Brain pericyte (primary cell): ENCODE results near the gene NUP210L.

Experiments
- DNase-seq: peaks from one replicate; pipeline ENCODE4 v3.0.0-alpha.2; 2012; ENCODE audit warnings: low read depth, low spot score

NUP210L gene

DNA sequence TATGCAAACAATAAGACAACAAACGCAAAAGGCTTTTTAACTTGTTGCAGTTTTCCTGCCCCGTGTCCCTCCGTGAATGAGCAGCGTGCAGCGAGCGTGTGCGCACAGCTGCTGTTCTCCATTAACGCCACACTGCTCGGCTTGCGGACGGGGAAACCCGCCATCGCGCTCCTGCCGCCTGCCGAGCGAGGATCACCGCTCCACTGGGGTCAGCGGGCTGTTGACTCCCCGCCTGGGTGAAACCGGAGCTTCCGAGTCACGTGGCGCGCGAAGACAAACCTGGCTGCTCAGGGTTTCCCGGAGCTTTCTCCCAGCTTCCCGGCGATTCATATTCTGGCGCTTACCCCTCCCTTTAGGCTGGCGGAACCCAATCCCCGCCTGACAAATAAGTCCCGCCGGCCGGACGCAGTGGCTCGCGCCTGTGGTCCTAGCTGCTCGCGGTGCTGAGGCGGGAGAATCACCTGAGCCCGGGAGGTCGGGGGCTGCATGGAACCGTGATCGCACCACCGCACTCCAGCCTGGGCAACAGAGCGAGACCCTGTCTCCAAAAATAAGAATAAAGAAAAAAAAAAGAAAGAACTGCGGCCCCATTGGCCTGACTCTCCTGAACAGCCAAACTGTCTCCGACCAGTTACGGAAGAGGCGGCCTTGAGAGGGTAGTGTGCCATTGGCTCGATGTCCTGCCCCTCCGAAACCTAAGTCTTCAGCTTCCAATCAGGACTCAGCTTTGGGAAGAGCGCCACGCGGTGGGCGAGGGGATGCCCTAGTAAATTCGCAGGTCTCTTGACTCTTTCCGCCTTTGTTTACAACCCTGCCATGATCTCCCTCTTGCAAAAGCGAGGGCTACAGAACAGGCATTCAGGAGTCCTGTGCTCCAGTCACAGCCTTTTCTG, 187.5 kb downstream of the NUP210L start, which contains the start of gene CREB3L4:
Gene CREB3L4 (plus strand): TSS at position 796 of the 893 bp plus-strand sequence. CDS start 624 bp downstream, outside the sequence.
- peak; percentile 88 for DNase-seq

DNA sequence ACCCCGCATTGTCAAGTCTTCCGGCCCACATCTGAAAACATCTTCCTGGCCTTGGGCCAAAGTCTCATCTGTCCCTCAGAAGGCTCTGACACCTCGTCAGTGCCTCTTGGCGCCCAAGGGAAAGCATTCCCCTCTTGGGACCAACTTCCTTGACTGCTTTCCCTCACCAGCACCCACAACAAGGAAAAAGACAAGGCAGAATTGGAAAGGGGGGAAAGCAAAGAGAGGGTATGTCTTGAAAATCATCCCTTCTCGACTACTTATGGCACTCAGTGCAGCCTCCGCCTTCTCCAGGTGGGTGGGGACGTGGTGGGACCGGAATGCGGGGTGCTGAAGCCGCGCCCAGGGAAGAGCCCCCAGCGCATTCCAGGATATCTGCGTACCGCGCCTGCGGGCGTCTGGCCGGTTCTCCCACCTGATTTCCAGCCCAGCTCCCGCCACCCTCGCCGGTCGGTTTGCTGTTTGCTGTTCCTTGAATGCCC, 191.0 kb downstream of the NUP210L start:
- DNase-seq: no peak

DNA sequence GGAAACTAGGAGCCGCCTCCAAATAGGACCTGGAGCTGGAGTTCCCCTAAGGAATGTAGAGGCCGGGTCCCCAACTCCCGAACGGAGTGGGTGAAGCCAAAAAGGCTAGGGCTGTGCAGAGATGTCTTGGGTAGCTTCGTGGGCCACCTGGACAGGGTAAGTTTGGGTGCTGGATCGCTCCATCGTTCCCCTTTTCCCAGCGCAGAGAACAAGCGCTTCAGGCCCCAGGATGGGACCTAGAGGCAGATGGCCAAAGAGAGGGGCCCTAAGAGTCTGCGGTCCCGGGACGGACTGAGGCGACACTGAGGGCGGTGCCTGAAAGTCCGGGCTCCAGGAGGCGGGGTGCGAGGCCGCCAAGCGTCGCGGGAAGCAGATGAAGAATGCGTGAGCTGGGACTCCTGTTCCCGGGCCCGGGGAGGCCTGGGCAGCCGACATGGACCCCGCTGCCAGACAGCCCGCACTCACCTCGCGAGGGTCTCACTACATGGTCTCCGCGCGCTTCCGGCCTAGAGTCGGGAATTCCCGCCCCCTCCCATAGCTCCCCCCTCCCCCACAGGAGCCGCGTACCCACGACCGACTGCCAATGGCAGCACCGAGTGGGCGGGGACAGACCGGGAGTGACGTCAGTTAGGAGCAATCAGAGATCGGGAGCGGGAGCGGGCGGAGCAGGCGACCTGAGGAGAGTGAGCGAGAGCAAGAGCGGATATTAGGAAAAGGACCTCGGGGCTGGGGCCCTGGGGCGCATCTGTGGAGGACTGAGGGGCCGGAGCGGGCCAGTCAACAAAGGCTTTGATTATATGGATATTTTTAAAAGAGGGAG, 191.6 kb downstream of the NUP210L start, which contains the start of gene SLC39A1:
Gene SLC39A1 (minus strand): TSS at position 508 of the 820 bp plus-strand sequence. CDS start 822 bp downstream, outside the sequence.
- peak; percentile 90 for DNase-seq

DNA sequence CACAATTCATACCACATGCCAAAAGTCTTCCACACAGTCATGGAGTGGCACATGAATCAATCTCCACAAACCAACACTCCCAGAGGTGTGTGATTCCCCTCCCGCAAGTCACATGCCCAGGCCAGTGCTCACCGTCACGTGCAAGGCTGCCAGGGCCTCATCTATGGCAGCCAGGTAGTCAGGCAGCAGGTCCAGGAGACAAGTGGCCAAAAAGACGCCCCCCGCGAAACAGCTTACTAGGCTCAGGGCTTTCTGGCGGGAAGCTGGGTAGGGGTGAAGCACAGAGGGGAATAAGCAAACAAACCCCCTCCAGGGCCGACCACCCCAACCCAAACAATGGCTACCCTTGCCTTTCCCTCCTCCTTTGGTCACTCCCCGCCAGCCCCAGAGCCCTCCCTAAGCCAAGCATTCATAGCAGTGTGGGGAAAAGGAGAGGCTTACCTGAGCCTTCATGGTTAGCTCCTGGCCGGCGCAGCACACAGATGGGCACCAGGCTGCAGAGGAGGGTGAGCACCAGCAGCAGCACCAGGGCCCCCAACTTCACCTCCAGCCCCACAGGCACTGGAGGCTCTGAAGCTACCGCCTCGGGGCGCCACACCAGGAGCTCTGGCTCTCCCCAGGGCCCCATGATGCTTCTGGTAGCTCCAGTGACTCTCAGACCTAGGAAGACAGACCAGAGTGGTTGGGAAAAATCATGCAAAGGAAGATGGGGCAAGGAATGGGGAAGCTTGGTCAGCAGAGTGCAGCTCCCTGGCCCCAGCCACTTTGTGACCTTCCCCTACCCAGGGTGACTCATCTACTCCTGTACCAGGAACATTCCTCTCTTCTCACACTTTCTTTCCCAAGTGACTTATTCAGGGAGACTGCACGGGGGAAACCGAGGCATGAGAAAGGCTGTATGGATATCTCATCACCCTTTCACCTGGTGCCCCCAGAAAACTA, 192.5 kb downstream of the NUP210L start:
- DNase-seq: no peak

DNA sequence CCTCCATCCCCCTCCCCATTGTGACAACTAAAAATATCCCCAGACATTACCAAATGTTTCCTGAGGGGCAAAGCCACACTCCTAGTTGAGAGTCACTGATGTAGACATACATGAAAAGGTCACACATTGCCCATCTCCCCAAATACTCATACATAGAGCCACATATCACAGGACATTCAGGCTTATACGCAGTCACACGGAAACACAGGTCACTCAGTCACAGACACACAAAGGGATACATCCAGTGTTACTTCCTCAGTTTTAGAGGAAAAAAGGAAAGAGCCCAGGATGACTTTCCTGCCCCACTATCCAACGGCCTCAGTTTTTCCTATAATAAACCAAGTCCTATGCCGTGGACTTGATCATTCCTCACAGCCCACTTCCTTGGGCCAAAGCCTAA, 193.5 kb downstream of the NUP210L start:
- DNase-seq: no peak

DNA sequence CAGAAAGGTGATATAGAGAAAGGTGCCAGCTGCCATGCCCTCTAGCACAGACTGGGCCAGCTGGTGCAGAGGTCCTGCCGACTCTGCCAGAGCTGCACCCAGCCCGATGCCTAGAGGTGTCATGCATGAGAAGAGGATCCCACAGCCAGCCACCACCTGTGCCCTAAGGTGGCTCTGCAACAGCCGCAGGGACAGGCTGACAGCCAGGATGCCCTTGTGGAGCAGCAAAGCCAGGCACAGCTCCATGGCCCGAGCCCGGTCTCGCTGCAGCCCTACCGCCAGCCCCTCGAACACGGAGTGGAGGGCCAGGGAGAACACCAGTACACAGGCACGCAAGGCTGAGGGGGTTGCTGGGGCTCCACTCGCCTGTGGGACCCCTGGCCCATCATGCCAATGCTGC, 194.7 kb downstream of the NUP210L start:
- DNase-seq: no peak

DNA sequence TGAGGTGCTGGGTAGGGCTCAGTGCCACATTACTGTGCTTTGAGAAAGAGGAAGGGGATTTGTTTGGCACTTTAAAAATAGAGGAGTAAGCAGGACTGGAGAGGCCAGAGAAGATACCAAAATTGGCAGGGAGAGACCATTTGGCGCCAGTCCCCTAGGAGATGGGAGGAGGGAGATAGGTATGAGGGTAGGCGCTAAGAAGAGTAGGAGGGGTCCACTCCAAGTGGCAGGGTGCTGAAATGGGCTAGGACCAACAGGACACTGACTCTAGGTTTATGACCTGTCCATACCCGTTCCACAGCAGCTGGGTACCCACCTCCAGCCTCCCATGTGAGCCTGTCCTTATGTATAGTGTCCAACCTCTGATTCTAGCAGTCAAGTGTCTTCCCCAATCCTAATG, 195.4 kb downstream of the NUP210L start:
- no peak for DNase-seq

DNA sequence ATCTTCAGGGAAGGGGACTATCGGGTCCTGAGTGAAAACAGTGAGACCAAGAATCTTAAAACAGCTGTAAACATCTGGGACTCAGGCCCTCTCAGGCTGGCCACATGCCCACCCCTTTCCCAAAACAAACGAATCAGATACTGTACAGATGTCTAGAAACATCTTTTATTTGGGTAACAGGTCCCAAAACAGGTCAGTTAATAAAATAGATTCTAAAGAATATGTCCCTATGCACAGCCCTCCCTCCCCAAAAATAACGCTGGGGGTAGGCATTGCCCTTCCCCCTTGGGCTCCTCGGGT, 196.0 kb downstream of the NUP210L start:
- DNase-seq: no peak

DNA sequence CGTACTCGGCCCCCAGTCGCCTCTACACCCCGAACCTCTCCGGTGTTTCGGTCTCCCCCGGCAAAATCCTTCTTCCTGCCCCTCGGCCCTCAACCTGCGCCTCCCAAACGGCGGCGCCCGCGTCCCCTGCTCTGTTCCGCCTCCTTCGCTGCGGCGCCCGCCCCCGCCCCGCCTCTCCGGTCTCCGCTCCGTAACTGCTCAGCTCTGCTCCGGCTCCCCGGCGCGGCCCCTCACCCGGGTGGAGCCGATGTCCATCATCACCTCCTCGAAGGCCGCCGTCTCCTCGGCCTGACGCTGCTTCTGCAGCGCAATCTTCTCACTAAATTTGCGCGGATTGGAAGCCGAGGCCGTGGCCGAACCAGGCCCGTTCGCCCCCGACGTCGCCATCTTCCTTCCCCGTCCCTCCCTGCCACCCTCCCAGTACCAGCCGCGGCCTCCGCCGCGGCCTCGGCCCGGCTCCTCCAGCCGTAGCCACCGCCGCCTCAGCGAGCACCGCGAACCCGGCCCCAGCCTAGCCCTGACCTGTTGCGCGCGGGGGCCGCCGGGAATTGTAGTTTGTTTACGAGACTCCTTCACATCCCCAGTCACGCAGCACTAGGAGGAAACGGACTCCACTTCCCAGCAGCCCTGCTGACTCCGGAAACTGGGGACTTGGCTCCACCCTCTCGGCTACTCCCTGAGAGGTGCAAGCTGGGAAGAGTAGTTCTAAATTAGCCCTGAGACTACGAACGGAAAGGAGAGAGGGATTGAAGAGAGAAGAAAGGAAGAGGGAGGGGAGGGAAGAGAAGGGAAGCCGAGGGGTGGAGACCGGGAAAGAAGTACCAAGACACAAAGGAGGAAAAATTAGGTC, 196.5 kb downstream of the NUP210L start, which contains the start of gene CRTC2:
Gene CRTC2 (minus strand): TSS at position 502 of the 850 bp plus-strand sequence. CDS start 115 bp downstream, at position 387.
- DNase-seq: peak; percentile 89

DNA sequence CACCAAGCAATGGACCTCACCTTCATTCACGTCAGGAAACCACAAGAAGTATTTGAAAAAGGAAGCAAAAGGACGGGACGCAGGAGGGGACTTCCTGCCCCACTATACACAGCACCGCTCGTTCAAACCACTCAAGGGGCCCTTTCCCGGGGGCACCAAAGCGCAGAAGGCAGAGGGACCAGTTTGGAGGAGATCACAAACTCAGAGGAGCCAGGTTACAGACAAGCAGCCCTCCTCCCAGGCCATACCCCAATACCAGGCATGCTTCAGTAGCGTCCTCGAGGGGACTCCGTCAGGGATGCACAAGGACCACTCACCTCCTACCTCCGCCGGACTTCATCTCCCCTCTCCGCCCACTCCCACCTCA, 197.1 kb downstream of the NUP210L start:
- no peak for DNase-seq

DNA sequence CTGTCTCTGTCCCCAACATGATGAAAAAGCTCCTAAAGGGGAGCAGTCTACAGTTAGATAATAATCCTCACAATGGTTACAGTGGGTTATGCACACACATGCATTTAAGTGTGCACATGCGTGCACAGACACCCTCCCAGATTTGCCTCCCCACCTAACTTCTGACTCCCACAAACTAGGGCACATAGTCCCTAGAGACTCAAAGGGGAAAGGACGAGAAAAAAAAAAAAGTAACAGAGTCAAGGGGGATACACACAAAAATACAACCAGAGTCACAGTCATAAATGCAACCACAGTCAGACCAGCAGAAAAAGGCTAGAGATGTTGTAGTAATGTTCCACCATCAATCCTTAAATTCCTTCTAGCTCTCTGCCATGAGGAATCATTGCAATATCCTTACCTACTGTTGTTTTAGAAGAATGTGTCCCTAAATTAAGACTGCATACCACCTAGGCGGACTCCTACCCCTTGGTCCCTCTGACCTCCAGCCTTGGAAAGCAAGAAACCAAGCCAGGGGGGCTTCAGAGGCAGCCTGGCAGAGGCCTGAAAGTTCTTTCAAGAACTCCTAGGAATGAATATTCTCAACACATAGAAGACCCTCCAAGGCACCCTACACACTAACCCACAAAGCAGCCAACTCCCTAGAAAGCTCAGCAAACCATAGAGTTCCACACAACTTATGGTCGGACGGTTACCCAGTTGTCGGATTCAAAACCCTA, 197.7 kb downstream of the NUP210L start:
- no peak for DNase-seq

DNA sequence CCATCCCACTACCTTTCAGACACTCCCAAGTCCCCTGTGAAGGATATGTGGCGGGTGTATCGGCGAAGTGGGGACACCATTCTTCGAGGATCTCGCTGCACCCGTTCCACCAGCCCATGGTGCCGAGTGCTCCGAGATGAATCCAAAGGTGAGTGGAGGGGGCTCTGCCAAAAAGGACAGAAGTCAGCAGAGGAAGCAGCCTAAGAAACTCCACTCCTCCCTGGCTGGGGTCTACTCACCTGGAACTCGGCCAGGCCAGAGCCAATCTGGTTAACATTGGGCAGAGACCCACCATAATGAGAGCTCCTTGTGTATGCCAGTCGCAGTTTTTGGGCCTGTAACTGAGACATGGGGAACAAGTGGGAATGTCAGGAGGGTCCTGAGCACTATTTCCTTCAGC, 200.0 kb downstream of the NUP210L start:
- DNase-seq: no peak

DNA sequence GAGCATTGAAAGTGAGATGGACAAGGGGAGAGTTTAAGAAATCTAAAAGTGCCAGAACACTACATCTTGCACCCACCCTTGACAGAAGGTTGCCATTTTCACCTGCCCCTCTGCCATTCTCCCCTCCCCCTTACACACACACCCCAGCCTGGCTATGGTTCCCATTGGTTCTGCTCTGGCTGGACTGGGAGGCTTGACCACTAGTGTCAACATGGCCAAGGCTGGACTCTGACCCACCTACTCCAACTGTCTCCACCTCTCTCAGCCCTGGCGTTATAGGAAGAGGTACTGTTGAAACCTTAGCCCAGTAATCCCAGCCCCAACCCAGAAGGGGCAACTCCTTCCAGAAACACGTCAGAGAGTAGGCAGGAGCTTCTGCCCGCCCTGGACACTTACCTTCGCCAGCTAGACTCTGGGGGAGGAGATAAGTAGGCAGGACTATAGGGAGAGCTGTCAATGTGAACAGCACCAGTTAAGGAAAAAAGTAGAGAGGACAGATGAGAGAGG, 201.0 kb downstream of the NUP210L start:
- DNase-seq: no peak

DNA sequence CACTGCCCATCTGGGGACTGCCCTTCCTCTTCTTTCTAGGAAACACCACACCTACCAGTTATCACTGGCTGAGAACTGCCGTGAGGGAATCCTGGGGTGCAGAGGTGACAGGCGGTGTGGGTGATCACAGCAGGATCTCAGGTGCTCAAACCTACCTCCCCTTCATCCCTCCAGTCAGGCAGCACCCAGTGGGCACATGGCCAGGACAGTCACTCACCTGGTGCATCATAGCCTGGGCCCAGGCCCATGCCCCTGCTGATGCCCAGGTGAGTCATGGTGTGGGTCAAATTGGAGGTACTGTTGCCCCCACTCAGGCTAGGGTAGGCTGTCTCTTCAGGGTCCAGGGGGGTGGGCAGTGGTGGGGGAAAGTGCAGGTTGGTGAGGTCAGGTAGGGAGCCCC, 203.1 kb downstream of the NUP210L start:
- no peak for DNase-seq

DNA sequence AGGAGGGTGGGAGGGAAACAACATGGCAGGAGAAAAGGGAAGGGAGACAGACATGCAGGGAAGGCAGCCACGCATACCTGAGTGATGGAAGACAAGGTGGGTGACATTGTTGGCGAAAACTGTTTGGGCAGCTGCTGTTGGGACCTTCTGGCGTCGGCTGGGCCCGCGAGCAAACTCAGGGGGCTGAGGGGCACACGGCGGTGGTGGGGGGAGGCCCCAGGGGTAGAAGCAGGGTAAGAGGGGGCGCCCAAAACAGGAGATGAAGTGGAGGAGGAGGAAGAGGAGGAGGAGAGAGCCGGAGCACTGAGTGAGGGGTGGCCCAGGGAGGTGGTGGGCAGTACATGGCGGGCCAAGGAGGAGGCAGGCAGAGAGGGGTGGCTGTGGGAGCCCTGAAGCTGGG, 203.7 kb downstream of the NUP210L start:
- no peak for DNase-seq

DNA sequence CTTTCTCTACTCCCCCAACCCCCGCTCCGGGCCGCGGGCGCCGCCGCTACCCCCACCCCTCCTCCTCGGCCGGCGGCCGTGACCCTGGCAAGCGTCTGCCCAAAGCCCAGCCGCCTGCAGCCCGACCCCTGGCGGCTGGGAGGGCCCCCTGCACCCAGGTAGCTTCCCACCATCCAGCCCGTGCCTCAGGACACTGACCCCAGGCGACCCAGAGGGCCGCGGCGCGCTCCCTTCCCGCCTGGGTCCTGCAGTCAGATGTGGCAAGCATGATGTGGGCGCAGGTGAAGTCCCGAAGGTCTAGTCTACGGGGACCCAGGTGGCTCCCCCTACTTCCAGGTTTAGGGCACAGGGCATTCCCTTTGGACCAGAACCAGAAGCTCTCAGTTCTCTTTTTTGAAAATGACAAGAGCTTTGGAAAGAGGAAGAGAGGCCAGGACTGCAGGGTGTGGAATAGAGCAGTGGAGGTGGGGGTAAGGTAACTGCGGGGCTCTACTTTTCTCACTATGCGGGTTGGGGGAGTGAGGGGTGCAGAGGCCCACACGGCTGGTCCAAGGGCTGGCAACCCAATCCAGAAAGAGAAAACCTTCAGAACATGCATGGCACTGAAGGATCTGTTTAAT, 208.1 kb downstream of the NUP210L start, which contains the start of gene DENND4B:
Gene DENND4B (minus strand): TSS at position 97 of the 620 bp plus-strand sequence. CDS start 2,344 bp downstream, outside the sequence.
- no peak for DNase-seq

DNA sequence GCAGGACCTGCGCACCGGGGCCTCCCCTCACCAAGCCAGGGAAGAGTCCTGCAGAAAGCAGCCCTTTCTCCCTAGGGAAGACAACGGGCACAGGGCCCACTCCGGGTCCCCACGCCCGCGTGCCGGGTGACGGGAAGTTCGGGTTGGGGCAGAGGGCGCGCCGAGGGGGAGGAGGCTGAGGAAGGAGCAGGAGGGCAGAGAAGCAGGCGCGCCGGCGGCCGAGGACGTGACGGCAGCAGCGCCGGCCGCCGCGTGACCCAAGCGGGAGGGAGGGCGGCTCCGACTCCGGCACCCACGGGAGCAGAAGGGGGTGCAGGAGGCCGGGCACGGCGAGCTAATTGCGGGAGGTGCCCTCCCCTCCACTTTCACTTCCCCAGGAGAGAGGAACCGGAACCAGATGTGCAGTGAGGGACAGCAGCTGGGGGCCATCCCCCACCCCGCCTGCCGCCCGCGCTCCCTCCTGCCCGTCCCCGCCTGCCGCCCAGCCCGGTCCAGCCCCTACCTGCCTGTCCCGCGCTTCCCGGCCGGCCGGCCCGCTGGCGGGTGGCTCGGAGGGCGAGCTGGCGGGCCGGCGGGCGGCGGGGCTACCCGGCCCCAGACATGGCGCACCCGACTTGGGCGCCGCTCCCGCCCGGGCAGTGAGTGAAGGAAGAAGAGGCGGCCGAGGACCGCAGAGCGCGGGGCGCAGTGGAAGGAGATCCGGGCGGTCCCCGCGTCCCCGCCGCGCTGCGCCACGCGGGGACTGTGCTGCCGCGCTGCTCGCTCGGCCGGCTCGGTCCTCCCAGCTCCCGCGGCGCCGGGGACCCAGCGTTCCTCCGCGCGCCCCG, 208.9 kb downstream of the NUP210L start:
- DNase-seq: no peak
